SK-N-MC (cell line): ENCODE data around the gene OSTF1.

Experiments
- EZH2 ChIP-seq: fragments of 200-600 bp; sonication (generic); IDR thresholded peaks from one replicate; pipeline ENCODE4 v1.6.1; 2017; ENCODE audit warnings: antibody characterized with exemption
- FOXP2 ChIP-seq: optimal IDR thresholded peaks from 2 replicates; pipeline ENCODE3; 2011; ENCODE audit warnings: mild to moderate bottlenecking, moderate library complexity; ENCODE audit not compliant: insufficient read depth; ENCODE audit errors: extremely low read length, control extremely low read depth
- POLR2AphosphoS5 ChIP-seq: IDR thresholded peaks from 2 replicates; pipeline ENCODE4 v1.6.1; 2012; ENCODE audit warnings: mild to moderate bottlenecking, low read depth, low read length, borderline replicate concordance

DNA sequence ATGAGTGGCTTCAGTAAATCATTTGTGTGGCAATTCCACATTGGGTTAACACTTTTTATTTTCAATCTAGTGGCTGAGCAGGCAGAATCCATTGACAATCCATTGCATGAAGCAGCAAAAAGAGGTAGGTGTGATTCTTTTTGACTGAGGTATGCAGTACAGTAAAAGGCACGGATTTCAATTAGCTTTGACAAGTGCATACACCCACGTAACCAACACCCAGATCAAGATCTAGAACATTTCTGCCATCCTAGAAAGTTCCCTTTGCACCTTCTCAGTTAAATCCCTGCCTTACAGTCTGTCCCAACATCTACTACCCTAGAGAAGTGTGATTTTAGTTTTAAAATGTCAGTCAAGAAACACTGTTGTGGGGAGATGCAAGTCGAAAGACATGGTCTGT is 43.4 kb downstream of the OSTF1 start:
- no peak for TF ChIP-seq POLR2AphosphoS5
- TF ChIP-seq EZH2: no peak
- no peak for TF ChIP-seq FOXP2
